Suppressor macrophage treated with lipopolysaccharide for 4 hours (primary cell): Measurements from ENCODE around the gene MYBPC2.
"Not testable (repeated sequence)": the region's sequence is repeated elsewhere in the genome, so short reads cannot be mapped to it uniquely, and the experiment has no call there.

Source experiments
- DNase-seq: peaks from one replicate; pipeline ENCODE4 v3.0.0-alpha.2; 2020

Gene MYBPC2

GRCh38 chr19:50461066-50461875, 28.6 kb downstream of the MYBPC2 start:
- peak; percentile 75 for DNase-seq

- no peak for DNase-seq
These were observed 30.3 kb downstream of the MYBPC2 start for GRCh38 chr19:50462970-50463369.

GRCh38 chr19:50464348-50464747, 31.7 kb downstream of the MYBPC2 start:
- no peak for DNase-seq

- DNase-seq = no peak
These were observed 32.3 kb downstream of the MYBPC2 start for GRCh38 chr19:50465000-50465399.

GRCh38 chr19:50465986-50466705, 33.5 kb downstream of the MYBPC2 start:
- no peak for DNase-seq

- no peak for DNase-seq
These were observed 34.0 kb downstream of the MYBPC2 start for GRCh38 chr19:50466706-50467039.

- no peak for DNase-seq
These were observed 34.9 kb downstream of the MYBPC2 start for GRCh38 chr19:50467566-50467965.

- no peak for DNase-seq
These were observed 36.1 kb downstream of the MYBPC2 start for GRCh38 chr19:50468818-50469217.

- DNase-seq = not testable (repeated sequence)
These were observed 40.6 kb downstream of the MYBPC2 start for GRCh38 chr19:50473336-50473735.

GRCh38 chr19:50475101-50475568, 42.4 kb downstream of the MYBPC2 start:
- no peak for DNase-seq

- DNase-seq = no peak
These were observed 43.1 kb downstream of the MYBPC2 start for GRCh38 chr19:50475736-50476223.

GRCh38 chr19:50476224-50476906, 43.7 kb downstream of the MYBPC2 start, which contains the start of the genes EMC10 and GARIN5A:
EMC10 (plus strand) TSS chr19:50476507; CDS start chr19:50476545, 38 bp downstream.
GARIN5A (minus strand) TSS chr19:50476848; CDS start chr19:50476388, 460 bp downstream.
- peak; percentile 92 for DNase-seq

GRCh38 chr19:50476907-50477238, 44.2 kb downstream of the MYBPC2 start:
- DNase-seq = no peak

GRCh38 chr19:50477751-50478515, 45.2 kb downstream of the MYBPC2 start:
- no peak for DNase-seq

- no peak for DNase-seq
These were observed 46.4 kb downstream of the MYBPC2 start for GRCh38 chr19:50478901-50479715.

GRCh38 chr19:50479761-50480251, 47.1 kb downstream of the MYBPC2 start:
- no peak for DNase-seq

GRCh38 chr19:50480281-50481111, 47.8 kb downstream of the MYBPC2 start:
- DNase-seq = no peak

- DNase-seq = no peak
These were observed 48.9 kb downstream of the MYBPC2 start for GRCh38 chr19:50481351-50482149.

GRCh38 chr19:50482271-50482855, 49.7 kb downstream of the MYBPC2 start:
- DNase-seq = no peak
